Measurements from ENCODE around the gene RAMP3.
"Not testable (repeated sequence)": the region's sequence is repeated elsewhere in the genome, so short reads cannot be mapped to it uniquely, and the experiment has no call there.

RAMP3 gene

GRCh38 chr7:45157286-45157652 lies 322 bp upstream of the RAMP3 start:
- no peak for DNase-seq

GRCh38 chr7:45158471-45158870 lies 880 bp downstream of the RAMP3 start:
- DNase-seq: no peak

- DNase-seq: no peak
Observed at GRCh38 chr7:45159296-45159695, 1.7 kb downstream of the RAMP3 start.

- DNase-seq: no peak
Observed at GRCh38 chr7:45160417-45160881, 2.9 kb downstream of the RAMP3 start.

GRCh38 chr7:45161138-45161537 lies 3.5 kb downstream of the RAMP3 start:
- DNase-seq: no peak

GRCh38 chr7:45161842-45162241 lies 4.3 kb downstream of the RAMP3 start:
- no peak for DNase-seq

- DNase-seq: no peak
Observed at GRCh38 chr7:45162311-45162845, 4.8 kb downstream of the RAMP3 start.

GRCh38 chr7:45162943-45163691 lies 5.5 kb downstream of the RAMP3 start:
- no peak for DNase-seq

- DNase-seq: no peak
Observed at GRCh38 chr7:45163692-45164052, 6.1 kb downstream of the RAMP3 start.

- DNase-seq: not testable (repeated sequence)
Observed at GRCh38 chr7:45164271-45164670, 6.7 kb downstream of the RAMP3 start.

- no peak for DNase-seq
Observed at GRCh38 chr7:45165857-45166256, 8.3 kb downstream of the RAMP3 start.

GRCh38 chr7:45171946-45172345 lies 14.4 kb downstream of the RAMP3 start:
- no peak for DNase-seq

GRCh38 chr7:45173596-45174327 lies 16.2 kb downstream of the RAMP3 start:
- no peak for DNase-seq

- no peak for DNase-seq
Observed at GRCh38 chr7:45174328-45174610, 16.7 kb downstream of the RAMP3 start.

GRCh38 chr7:45174966-45175765 lies 17.6 kb downstream of the RAMP3 start:
- no peak for DNase-seq

GRCh38 chr7:45176091-45176490 lies 18.5 kb downstream of the RAMP3 start:
- DNase-seq: peak; percentile 2

- DNase-seq: peak; percentile 14
Observed at GRCh38 chr7:45176886-45177731, 19.5 kb downstream of the RAMP3 start.

- DNase-seq: no peak
Observed at GRCh38 chr7:45177801-45178200, 20.2 kb downstream of the RAMP3 start.

- peak; percentile 16 for DNase-seq
Observed at GRCh38 chr7:45178241-45179225, 20.9 kb downstream of the RAMP3 start.

- no peak for DNase-seq
Observed at GRCh38 chr7:45179666-45180065, 22.1 kb downstream of the RAMP3 start.
